ENCODE measurements around the gene EVI5.
"Not testable (repeated sequence)": the region's sequence is repeated elsewhere in the genome, so short reads cannot be mapped to it uniquely, and the experiment has no call there.

EVI5 gene

DNA sequence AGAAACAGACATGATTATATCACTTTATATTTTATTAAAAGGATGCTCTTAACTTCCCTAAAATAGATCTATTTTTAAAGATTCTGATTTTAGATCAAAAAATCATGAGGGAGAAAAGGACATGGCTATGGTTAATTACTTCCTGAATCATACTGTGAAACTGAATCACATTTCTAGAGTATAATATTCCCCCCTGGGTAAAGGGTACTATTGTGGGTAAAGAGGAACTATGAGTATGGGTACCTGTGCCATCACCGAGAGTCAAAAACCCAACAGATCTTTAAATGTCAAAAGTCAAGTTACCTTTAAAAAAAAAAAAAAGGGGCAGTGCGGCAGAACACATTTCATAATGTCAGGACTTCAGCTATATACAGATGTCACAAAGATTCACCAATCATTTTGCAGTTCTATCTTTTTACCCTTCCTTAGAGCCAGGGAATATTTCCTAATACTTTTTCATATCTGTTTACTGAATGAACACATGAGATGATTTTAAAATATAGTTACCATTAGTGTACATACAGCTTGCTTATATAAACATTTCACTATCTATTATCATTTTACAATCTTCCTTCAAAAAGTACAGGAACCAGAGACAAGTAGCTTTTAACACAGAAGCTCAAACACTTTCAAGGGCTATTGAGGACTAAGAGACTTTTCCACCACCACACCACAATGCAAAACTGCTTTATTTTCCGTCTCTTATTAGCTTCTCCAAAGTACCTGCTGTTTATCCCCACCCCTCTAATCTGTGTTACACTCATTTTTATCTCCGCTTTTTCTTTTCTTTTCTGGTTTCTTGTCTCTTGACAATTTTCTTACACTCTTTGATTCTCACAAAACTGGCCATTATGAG, 45.0 kb downstream of the EVI5 start:
- Histone ChIP-seq H3K27me3 (ENCODE audit: control insufficient read depth, insufficient read depth, low read length) (no peaks in the 10 kb centered on the region), H3K4me3 (ENCODE audit: low read length) (no peak overlapping the region), H3K36me3 (ENCODE audit: control insufficient read depth, insufficient read depth, low read length) (no peaks in the 10 kb centered on the region), H3K4me1 (ENCODE audit: control insufficient read depth, insufficient read depth, low read length) (no peaks in the 10 kb centered on the region), H3K9ac (ENCODE audit: low read length) (no peak overlapping the region), H3K9me3 (ENCODE audit: control insufficient read depth, low read length) (no peaks in the 10 kb centered on the region)

DNA sequence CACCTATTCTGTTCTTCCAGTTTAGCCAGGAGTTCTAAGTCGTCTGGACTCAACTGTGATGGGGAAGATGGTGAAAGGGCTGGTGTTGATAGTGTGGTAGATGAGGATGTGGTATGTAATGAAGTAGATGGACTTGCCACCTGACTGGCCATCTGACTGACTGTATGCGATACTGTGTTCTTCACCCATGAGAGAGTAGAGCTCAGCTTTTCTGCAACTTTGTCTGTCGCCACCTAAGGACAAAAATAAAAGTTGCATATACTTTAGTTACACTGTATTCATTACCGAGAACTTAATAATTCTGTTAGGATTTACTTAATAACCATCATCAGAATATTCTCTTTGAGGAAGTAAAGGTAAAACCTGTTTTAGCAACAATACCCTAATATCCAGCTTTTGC, 48.5 kb downstream of the EVI5 start:
- no peaks in the 10 kb centered on the region for H3K27me3 ChIP-seq (ENCODE audit: control insufficient read depth, insufficient read depth, low read length)
- no peak overlapping the region for H3K4me3 ChIP-seq (ENCODE audit: low read length)

DNA sequence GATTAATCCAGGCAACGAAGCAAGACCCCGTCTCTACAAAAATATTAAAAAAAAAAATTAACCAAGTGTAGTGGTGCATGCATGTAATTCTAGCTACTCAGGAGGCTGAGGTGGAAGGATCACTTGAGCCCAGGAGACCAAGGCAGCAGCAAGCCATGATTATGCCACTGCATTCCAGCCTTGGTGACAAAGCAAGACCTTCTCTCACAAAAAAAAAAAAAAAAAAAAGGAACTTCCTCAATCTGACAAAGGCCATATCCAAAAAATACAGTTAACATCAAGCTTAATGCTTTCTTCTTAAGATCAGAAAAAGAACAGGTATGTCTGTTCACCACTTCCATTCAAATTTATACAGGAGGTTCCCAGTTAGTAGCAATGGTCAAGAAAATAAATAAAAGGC, 54.4 kb downstream of the EVI5 start:
- H3K9me3 ChIP-seq (ENCODE audit: control insufficient read depth, low read length), result no peaks in the 10 kb centered on the region
- no peaks in the 10 kb centered on the region for H3K27me3 ChIP-seq (ENCODE audit: control insufficient read depth, insufficient read depth, low read length)
- no peak overlapping the region for H3K9ac ChIP-seq (ENCODE audit: low read length)
- H3K36me3 ChIP-seq (ENCODE audit: control insufficient read depth, insufficient read depth, low read length), result no peaks in the 10 kb centered on the region
- H3K4me1 ChIP-seq (ENCODE audit: control insufficient read depth, insufficient read depth, low read length), result no peaks in the 10 kb centered on the region
- no peak overlapping the region for H3K4me3 ChIP-seq (ENCODE audit: low read length)

More for the DNA sequence above, 48.5 kb downstream of the EVI5 start:
- H3K9me3 ChIP-seq (ENCODE audit: control insufficient read depth, low read length), result no peaks in the 10 kb centered on the region
- no peak overlapping the region for H3K9ac ChIP-seq (ENCODE audit: low read length)
- H3K4me1 ChIP-seq (ENCODE audit: control insufficient read depth, insufficient read depth, low read length), result no peaks in the 10 kb centered on the region
- no peaks in the 10 kb centered on the region for H3K36me3 ChIP-seq (ENCODE audit: control insufficient read depth, insufficient read depth, low read length)

DNA sequence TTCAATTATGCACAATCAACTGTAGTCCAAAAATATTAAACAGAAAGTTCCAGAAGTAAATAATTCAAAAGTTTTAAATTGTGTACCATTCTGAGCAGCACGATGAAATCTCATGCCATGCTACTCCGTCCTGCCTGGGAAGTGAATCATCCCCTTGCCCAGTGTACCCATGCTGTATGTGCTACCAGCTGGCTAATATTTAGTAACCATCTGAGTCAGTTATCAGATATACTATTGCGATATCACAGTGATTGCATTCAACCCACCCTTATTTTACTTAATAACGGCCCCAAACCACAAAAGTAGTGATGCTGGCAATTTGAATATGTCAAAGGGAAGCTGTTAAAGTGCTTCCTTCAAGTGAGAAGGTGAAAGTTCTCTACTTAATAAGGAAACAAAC, 56.2 kb downstream of the EVI5 start:
- no peaks in the 10 kb centered on the region for H3K4me1 ChIP-seq (ENCODE audit: control insufficient read depth, insufficient read depth, low read length)

DNA sequence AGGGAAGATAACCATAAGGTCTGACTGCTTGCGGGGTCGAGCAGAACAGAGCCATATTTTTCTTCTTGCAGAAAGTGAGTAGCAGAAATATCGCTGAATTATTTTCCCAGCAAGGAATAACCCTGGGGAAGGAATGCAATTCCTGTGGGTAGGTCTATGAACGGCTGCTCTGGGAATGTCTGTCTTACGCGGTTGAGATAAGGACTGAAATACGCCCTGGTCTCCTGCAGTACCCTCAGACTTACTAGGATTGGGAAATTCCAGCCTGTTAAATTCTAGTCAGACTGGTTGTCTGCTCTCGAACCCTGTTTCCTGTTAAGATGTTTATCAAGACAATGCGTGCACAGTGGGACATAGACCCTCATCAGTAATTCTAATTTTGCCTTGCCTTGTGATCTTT, 61.2 kb downstream of the EVI5 start:
- H3K36me3 ChIP-seq (ENCODE audit: control insufficient read depth, insufficient read depth, low read length), result not testable (repeated sequence)

More for the DNA sequence above, 56.2 kb downstream of the EVI5 start:
- Histone ChIP-seq H3K27me3 (ENCODE audit: control insufficient read depth, insufficient read depth, low read length) (no peaks in the 10 kb centered on the region), H3K36me3 (ENCODE audit: control insufficient read depth, insufficient read depth, low read length) (no peaks in the 10 kb centered on the region), H3K9me3 (ENCODE audit: control insufficient read depth, low read length) (no peaks in the 10 kb centered on the region), H3K9ac (ENCODE audit: low read length) (no peak overlapping the region), H3K4me3 (ENCODE audit: low read length) (no peak overlapping the region)

GRCh38 chr1:92721886-92722285, 63.0 kb downstream of the EVI5 start:
- Histone ChIP-seq H3K4me3 (ENCODE audit: low read length) (no peak overlapping the region), H3K36me3 (ENCODE audit: control insufficient read depth, insufficient read depth, low read length) (no peaks in the 10 kb centered on the region), H3K9ac (ENCODE audit: low read length) (no peak overlapping the region), H3K4me1 (ENCODE audit: control insufficient read depth, insufficient read depth, low read length) (no peaks in the 10 kb centered on the region), H3K9me3 (ENCODE audit: control insufficient read depth, low read length) (no peaks in the 10 kb centered on the region), H3K27me3 (ENCODE audit: control insufficient read depth, insufficient read depth, low read length) (no peaks in the 10 kb centered on the region)

More for the DNA sequence above, 61.2 kb downstream of the EVI5 start:
- H3K9me3 ChIP-seq (ENCODE audit: control insufficient read depth, low read length); H3K4me3 ChIP-seq (ENCODE audit: low read length); H3K9ac ChIP-seq (ENCODE audit: low read length); H3K27me3 ChIP-seq (ENCODE audit: control insufficient read depth, insufficient read depth, low read length); H3K4me1 ChIP-seq (ENCODE audit: control insufficient read depth, insufficient read depth, low read length): not testable (repeated sequence)

GRCh38 chr1:92721157-92721556, 63.8 kb downstream of the EVI5 start:
- H3K9me3 ChIP-seq (ENCODE audit: control insufficient read depth, low read length); H3K27me3 ChIP-seq (ENCODE audit: control insufficient read depth, insufficient read depth, low read length); H3K4me1 ChIP-seq (ENCODE audit: control insufficient read depth, insufficient read depth, low read length): not testable (repeated sequence)

DNA sequence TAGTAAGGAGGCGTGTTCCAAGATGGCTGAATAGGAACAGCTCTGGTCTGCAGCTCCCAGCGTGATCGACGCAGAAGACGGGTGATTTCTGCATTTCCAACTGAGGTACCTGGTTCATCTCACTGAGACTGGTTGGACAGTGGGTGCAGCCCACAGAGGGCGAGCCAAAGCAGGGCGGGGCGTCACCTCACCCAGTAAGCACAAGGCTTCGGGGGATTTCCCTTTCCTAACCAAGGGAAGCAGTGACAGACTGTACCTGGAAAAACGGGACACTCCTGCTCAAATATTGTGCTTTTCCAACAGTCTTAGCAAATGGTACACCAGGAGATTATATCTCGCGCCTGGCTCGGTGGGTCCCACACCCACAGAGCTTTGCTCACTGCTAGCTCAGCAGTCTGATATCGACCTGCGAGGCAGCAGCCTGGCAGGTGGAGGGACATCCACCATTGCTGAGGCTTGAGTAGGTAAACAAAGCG, 69.4 kb downstream of the EVI5 start:
- H3K4me3 ChIP-seq (ENCODE audit: low read length); H3K27me3 ChIP-seq (ENCODE audit: control insufficient read depth, insufficient read depth, low read length); H3K9ac ChIP-seq (ENCODE audit: low read length); H3K4me1 ChIP-seq (ENCODE audit: control insufficient read depth, insufficient read depth, low read length); H3K36me3 ChIP-seq (ENCODE audit: control insufficient read depth, insufficient read depth, low read length); H3K9me3 ChIP-seq (ENCODE audit: control insufficient read depth, low read length): not testable (repeated sequence)

More at GRCh38 chr1:92721157-92721556, 63.8 kb downstream of the EVI5 start:
- H3K4me3 ChIP-seq (ENCODE audit: low read length); H3K9ac ChIP-seq (ENCODE audit: low read length); H3K36me3 ChIP-seq (ENCODE audit: control insufficient read depth, insufficient read depth, low read length): not testable (repeated sequence)

DNA sequence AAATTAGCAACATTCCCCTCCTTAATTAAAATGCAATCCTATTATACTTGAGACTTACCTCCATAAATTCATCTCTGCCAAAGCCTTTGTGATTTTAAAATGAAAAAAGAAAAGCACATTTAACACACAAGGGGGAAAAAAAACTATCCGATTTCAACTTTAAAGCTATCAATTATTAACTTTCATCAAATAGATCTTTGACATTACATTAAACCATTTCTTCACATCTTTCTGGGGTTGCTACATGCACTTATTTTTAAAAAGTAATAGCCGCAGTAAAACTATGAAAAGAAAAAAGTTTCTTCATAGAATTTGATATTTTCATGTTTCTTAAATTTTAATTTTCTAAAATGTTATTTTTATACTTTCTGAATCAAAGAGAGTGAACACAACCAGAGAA, 71.0 kb downstream of the EVI5 start:
- no peaks in the 10 kb centered on the region for H3K27me3 ChIP-seq (ENCODE audit: control insufficient read depth, insufficient read depth, low read length)
- H3K9ac ChIP-seq (ENCODE audit: low read length), result no peak overlapping the region
- peaks cover 6% of the 10 kb centered on the region for H3K4me1 ChIP-seq (ENCODE audit: control insufficient read depth, insufficient read depth, low read length)
- H3K36me3 ChIP-seq (ENCODE audit: control insufficient read depth, insufficient read depth, low read length), result no peaks in the 10 kb centered on the region
- H3K9me3 ChIP-seq (ENCODE audit: control insufficient read depth, low read length), result no peaks in the 10 kb centered on the region
- H3K4me3 ChIP-seq (ENCODE audit: low read length), result no peak overlapping the region

DNA sequence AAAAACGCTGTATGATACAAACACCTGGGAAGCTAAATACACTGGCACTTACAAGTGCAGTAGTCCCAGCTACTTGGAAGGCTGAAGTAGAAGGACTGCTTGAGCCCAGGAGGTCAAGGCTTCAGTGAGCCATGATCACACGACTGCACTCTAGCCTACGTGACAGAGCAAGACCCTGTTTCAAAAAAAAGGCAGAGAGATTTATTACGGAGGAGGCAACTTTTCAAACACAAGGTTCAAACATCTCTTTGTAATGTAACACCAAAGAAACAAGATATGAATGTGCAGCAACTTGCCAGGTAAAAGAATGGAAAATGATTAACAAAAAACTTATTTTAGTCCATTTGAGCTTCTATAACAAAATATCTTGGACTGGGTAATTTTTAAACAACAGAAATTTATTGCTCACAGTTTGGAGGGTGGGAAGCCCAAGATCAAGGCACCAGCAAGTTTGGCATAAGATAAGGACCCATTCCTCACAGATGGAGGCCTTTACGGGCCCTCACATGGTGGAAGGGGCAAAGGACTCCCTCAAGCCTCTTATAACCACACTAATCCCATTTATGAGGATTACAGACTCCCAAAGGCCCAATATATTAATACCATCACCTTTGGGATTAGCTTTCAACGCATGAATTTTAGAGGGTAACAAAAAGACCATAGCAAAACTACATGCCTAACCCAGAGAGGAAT, 73.3 kb downstream of the EVI5 start:
- Histone ChIP-seq H3K27me3 (ENCODE audit: control insufficient read depth, insufficient read depth, low read length) (no peaks in the 10 kb centered on the region), H3K9ac (ENCODE audit: low read length) (no peak overlapping the region), H3K4me1 (ENCODE audit: control insufficient read depth, insufficient read depth, low read length) (peaks cover 6% of the 10 kb centered on the region), H3K4me3 (ENCODE audit: low read length) (no peak overlapping the region), H3K36me3 (ENCODE audit: control insufficient read depth, insufficient read depth, low read length) (no peaks in the 10 kb centered on the region), H3K9me3 (ENCODE audit: control insufficient read depth, low read length) (no peaks in the 10 kb centered on the region)

GRCh38 chr1:92709738-92710137, 75.2 kb downstream of the EVI5 start:
- peaks cover 6% of the 10 kb centered on the region for H3K4me1 ChIP-seq (ENCODE audit: control insufficient read depth, insufficient read depth, low read length)
- H3K27me3 ChIP-seq (ENCODE audit: control insufficient read depth, insufficient read depth, low read length), result no peaks in the 10 kb centered on the region
- H3K9me3 ChIP-seq (ENCODE audit: control insufficient read depth, low read length), result no peaks in the 10 kb centered on the region
- no peak overlapping the region for H3K4me3 ChIP-seq (ENCODE audit: low read length)
- H3K9ac ChIP-seq (ENCODE audit: low read length), result no peak overlapping the region
- H3K36me3 ChIP-seq (ENCODE audit: control insufficient read depth, insufficient read depth, low read length), result no peaks in the 10 kb centered on the region

- no peak overlapping the region for H3K4me3 ChIP-seq (ENCODE audit: low read length)
- peaks cover 6% of the 10 kb centered on the region for H3K4me1 ChIP-seq (ENCODE audit: control insufficient read depth, insufficient read depth, low read length)
- no peaks in the 10 kb centered on the region for H3K36me3 ChIP-seq (ENCODE audit: control insufficient read depth, insufficient read depth, low read length)
- no peaks in the 10 kb centered on the region for H3K27me3 ChIP-seq (ENCODE audit: control insufficient read depth, insufficient read depth, low read length)
- H3K9me3 ChIP-seq (ENCODE audit: control insufficient read depth, low read length), result no peaks in the 10 kb centered on the region
- no peak overlapping the region for H3K9ac ChIP-seq (ENCODE audit: low read length)
These were observed 76.4 kb downstream of the EVI5 start for GRCh38 chr1:92708368-92708950.

All from mucosa of stomach (tissue), 1 donor.